ENCODE results near the gene LTF.
"Not testable (repeated sequence)": the region's sequence is repeated elsewhere in the genome, so short reads cannot be mapped to it uniquely, and the experiment has no call there.

LTF gene

DNA sequence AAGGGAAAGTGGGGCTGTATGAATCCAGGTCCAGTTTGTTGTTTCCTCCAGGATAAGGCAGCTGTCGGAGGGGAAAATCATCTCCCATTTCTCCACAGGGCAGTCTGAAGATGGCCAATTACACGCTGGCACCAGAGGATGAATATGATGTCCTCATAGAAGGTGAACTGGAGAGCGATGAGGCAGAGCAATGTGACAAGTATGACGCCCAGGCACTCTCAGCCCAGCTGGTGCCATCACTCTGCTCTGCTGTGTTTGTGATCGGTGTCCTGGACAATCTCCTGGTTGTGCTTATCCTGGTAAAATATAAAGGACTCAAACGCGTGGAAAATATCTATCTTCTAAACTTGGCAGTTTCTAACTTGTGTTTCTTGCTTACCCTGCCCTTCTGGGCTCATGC, 56.7 kb downstream of the LTF start:
- CTCF ChIA-PET: no interaction called here
- DNase-seq (ENCODE audit: low read depth, low spot score): no peak
- H3K4me3 ChIP-seq (ENCODE audit: low read depth, low read length): no peak overlapping the region
- POLR2A ChIA-PET: no interaction called here
- TF ChIP-seq, protein P1, sequence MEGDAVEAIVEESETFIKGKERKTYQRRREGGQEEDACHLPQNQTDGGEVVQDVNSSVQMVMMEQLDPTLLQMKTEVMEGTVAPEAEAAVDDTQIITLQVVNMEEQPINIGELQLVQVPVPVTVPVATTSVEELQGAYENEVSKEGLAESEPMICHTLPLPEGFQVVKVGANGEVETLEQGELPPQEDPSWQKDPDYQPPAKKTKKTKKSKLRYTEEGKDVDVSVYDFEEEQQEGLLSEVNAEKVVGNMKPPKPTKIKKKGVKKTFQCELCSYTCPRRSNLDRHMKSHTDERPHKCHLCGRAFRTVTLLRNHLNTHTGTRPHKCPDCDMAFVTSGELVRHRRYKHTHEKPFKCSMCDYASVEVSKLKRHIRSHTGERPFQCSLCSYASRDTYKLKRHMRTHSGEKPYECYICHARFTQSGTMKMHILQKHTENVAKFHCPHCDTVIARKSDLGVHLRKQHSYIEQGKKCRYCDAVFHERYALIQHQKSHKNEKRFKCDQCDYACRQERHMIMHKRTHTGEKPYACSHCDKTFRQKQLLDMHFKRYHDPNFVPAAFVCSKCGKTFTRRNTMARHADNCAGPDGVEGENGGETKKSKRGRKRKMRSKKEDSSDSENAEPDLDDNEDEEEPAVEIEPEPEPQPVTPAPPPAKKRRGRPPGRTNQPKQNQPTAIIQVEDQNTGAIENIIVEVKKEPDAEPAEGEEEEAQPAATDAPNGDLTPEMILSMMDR (IDR thresholded peaks at IDR 0.05; ENCODE audit: insufficient read depth, low read length, missing control alignments): no peak

DNA sequence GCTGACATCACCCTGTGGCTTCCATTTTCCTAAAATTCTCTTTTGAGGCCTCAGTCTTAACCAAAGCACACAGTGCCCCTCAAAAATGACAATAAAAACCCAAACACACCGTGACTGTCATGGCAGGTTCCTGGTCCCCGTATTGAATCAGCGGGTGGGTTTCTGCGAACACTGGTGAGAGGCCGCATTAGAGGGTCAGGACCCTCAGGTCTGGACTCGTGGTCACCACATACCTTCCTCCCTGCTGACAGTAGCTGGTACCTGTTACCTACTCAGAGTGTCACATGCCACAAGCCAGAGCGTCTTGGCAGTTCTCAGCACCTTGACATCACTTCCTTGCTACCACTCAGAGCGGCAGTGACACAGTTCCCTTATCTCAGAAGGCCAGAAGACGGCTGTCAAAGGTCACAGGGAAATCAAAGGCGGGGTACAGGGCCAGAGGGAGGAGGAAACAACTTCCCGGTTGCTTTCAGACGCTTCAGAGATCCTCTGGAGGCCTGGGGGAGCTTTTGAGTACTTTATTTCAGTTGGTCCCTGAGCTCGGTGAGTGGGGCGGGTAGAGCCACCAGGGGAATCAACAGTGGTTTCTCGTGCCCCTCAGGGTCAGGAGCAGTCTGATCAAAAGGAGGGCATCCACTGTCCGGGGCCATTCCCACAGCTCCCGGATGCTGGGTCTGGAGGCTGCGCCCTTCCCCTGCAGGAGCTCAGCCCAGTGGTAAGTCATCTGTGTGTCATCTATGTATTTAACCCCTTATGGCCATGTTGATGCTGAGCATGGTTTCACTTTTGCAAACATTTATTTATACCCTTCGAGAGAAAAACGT, 57.7 kb downstream of the LTF start, which contains the start of the genes CCR5AS and CCRL2:
TSS of gene CCR5AS (minus strand) at position 279 of the 824 bp plus-strand sequence.
TSS of gene CCRL2 (plus strand) at position 472 of the 824 bp plus-strand sequence. CDS start 821 bp downstream, outside the sequence.
- CTCF ChIA-PET: no interaction called here
- H3K4me3 ChIP-seq (ENCODE audit: low read depth, low read length): no peak within 1 kb of the TSS
- POLR2A ChIA-PET: no interaction called here
- no peak for DNase-seq (ENCODE audit: low read depth, low spot score)
- TF ChIP-seq, protein P1 (IDR thresholded peaks at IDR 0.05; ENCODE audit: insufficient read depth, low read length, missing control alignments): no peak

DNA sequence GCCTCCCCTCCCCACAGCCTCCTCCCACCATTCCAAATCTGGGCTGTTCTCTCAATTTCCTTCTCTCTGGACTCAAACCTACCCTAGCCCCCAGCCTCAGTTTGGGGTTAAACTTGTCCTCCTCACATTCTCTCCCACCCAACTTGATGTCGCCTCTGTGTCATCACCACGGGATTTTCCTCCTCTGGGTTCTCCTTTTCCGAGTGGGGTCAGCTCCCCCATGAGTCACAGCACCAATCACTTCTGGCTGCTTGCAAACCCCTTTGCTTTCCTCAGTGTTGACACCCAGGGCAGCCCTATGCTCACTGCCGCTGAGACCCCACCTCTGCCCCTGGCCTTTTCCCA, 58.3 kb downstream of the LTF start:
- ChIA-PET POLR2A (no interaction called here), CTCF (no interaction called here)
- H3K4me3 ChIP-seq (ENCODE audit: low read depth, low read length): no peak overlapping the region
- TF ChIP-seq, protein P1 (IDR thresholded peaks at IDR 0.05; ENCODE audit: insufficient read depth, low read length, missing control alignments): no peak
- no peak for DNase-seq (ENCODE audit: low read depth, low spot score)

DNA sequence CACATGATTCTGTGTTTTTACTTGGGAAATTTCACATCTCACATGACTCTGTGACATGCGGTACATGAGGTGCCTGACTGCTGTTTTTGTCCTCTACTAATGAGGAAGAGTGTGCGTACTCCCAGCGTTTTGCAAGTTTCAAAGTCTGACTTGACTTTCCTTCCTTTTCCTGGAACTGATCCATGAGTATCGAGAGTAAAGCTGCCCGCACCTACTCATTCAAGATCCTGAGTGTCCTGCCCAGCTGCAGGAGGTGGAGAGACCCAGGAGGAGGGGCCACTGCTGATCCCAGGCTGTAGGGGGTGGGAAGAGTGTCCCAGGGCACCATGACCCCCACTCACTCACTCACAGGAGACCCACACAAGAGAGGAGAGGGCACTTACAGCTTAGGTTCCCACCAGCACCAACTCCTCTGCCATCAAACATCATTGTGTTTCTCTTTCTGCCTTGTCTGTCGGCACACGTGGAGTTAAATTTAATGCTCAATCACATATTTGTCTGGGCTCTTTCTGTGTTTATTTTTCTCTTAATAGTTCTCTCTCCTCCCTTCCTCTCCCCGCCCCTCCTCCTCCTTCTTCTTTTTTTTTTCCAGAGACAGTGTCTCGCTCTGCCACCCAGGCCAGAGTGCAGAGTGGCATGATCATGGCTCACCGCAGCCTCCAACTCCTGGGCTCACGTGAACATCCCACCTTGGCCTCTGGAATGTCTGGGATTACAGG, 59.2 kb downstream of the LTF start:
- TF ChIP-seq, protein P1 (IDR thresholded peaks at IDR 0.05; ENCODE audit: insufficient read depth, low read length, missing control alignments): no peak
- DNase-seq (ENCODE audit: low read depth, low spot score): no peak
- H3K4me3 ChIP-seq (ENCODE audit: low read depth, low read length): no peak overlapping the region
- POLR2A ChIA-PET: no interaction called here
- CTCF ChIA-PET: interaction anchor here (1.0 kb wide), 1 partner anchor 38 kb away, joined by 3 read pairs; no protein-coding TSS in a partner anchor

DNA sequence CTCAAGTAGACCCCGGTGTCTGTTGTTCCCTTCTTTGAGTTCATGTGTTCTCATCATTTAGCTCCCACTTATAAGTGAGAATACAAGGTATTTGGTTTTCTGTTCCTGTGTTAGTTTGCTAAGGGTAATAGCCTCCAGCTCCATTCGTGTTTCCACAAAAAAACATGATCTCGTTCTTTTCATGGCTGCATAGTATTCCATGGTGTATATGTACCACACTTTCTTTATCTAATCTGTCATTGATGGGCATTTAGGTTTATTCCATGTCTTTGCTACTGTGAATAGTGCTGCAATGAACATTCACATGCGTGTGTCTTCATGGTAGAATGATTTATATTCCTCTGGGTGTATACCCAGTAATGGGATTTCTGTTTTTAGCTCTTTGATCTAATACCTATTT, 61.8 kb downstream of the LTF start:
- H3K4me3 ChIP-seq (ENCODE audit: low read depth, low read length); DNase-seq (ENCODE audit: low read depth, low spot score); POLR2A ChIA-PET; CTCF ChIA-PET: not testable (repeated sequence)

DNA sequence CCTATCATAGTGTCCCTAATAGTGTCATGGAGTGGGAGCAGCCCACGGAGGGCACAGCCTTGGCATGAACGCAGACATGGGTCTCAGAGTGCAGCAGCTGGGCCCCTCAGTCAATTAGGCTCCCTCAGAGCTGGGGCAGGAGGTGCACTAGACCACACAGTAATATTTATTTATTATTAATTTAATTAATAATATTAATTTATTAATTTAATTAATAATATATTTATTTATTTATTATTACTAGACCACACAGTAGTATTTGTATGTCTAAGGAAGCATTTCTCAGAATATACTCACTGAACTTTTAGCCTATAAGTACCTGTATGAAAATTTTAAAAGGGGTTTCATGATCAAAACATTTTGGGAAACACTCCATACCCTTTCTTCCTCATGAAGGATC, 63.1 kb downstream of the LTF start:
- no peak overlapping the region for H3K4me3 ChIP-seq (ENCODE audit: low read depth, low read length)
- TF ChIP-seq, protein P1 (IDR thresholded peaks at IDR 0.05; ENCODE audit: insufficient read depth, low read length, missing control alignments): no peak
- no peak for DNase-seq (ENCODE audit: low read depth, low spot score)
- ChIA-PET CTCF (no interaction called here), POLR2A (no interaction called here)

All from AG04449 (cell line).